Fibroblast of lung (primary cell): ENCODE results near the gene GSE1. TPM values are rescaled to one million over a fixed set of nuclear protein-coding genes. Genes with fewer than 3 reads are reported as not detected.

ENCODE experiments used
- DNase-seq, 2 donors: peaks; one replicate each; pipeline versions ENCODE4 v3.0.0 to v3.0.0-alpha.2; 2010; ENCODE audit warnings: low read depth in 2 of 2
- H2AFZ ChIP-seq: 2 replicates; pipeline ENCODE4 v1.5.1; 2012; ENCODE audit warnings: low read length, control low read depth, inconsistent platforms
- H3K27ac ChIP-seq: 2 replicates; pipeline ENCODE4 v1.5.1; 2011; ENCODE audit warnings: low read length, control low read depth; ENCODE audit not compliant: insufficient read depth
- H3K27me3 ChIP-seq: 2 replicates; pipeline ENCODE4 v1.5.1; 2011; ENCODE audit warnings: mild to moderate bottlenecking, low read length; ENCODE audit not compliant: control insufficient read depth, insufficient read depth
- H3K36me3 ChIP-seq: 2 replicates; pipeline ENCODE4 v1.5.1; 2011; ENCODE audit warnings: low read length; ENCODE audit not compliant: control insufficient read depth, insufficient read depth
- H3K4me1 ChIP-seq: 2 replicates; pipeline ENCODE4 v1.5.1; 2011; ENCODE audit warnings: low read length; ENCODE audit not compliant: control insufficient read depth, insufficient read depth; ENCODE audit errors: extremely low read depth
- H3K4me2 ChIP-seq: 2 replicates; pipeline ENCODE4 v1.5.1; 2011; ENCODE audit warnings: low read length, control low read depth; ENCODE audit not compliant: insufficient read depth; ENCODE audit errors: extremely low read depth
- H3K4me3 ChIP-seq, 4 experiments: fragments of 200-600 bp in 1 of 4; sonication (generic) in 1 of 4; replicated peaks in 1 of 4; 2 replicates each; pipeline ENCODE4 v1.5.1; 2011 to 2016; ENCODE audit warnings: low read length in 4 of 4, low read depth in 3 of 4, mild to moderate bottlenecking in 3 of 4, control low read depth in 2 of 4, inconsistent platforms in 1 of 4, mixed read lengths in 1 of 4; ENCODE audit not compliant: insufficient read depth in 1 of 4; ENCODE audit errors: control extremely low read depth in 1 of 4
- H3K79me2 ChIP-seq: 2 replicates; pipeline ENCODE4 v1.5.1; 2012; ENCODE audit warnings: mild to moderate bottlenecking, low read length, inconsistent platforms; ENCODE audit not compliant: control insufficient read depth, insufficient read depth
- H3K9ac ChIP-seq: 2 replicates; pipeline ENCODE4 v1.5.1; 2011; ENCODE audit warnings: mild to moderate bottlenecking, low read length, control low read depth; ENCODE audit not compliant: insufficient read depth
- H3K9me3 ChIP-seq: 2 replicates; pipeline ENCODE4 v1.5.1; 2012; ENCODE audit warnings: low read depth, low read length; ENCODE audit not compliant: control insufficient read depth, insufficient read depth
- H4K20me1 ChIP-seq: 2 replicates; pipeline ENCODE4 v1.5.1; 2011; ENCODE audit warnings: low read length; ENCODE audit not compliant: control insufficient read depth, insufficient read depth; ENCODE audit errors: extremely low read depth
- CTCF ChIP-seq, 2 donors: IDR thresholded peaks in 1 of 2; conservative IDR thresholded peaks in 1 of 2; 1 replicate in 1 of 2; 2 replicates in 1 of 2; pipeline ENCODE4 v1.5.1; 2011 to 2012; ENCODE audit warnings: low read length in 2 of 2, control low read depth in 1 of 2, inconsistent platforms in 1 of 2, low read depth in 1 of 2, mild to moderate bottlenecking in 1 of 2
- EZH2 ChIP-seq: IDR thresholded peaks from 2 replicates; pipeline ENCODE4 v1.5.1; 2012; ENCODE audit warnings: low read length, control low read depth, mild to moderate bottlenecking; ENCODE audit errors: missing control alignments
- polyA plus RNA-seq, 2 donors: library from polyadenylated mRNA; depleted of rRNA in 1 of 2; stranded (reverse) in 1 of 2; unstranded in 1 of 2; fragments of >200 nt; gene quantifications; 2 replicates each; pipeline ENCODE4 v1.2.1, GENCODE V29; 2011 to 2012; ENCODE audit warnings: missing spikeins in 1 of 2
- total RNA-seq: library from RNA; depleted of rRNA; stranded (reverse); fragments of >200 nt; gene quantifications from 2 replicates; pipeline ENCODE4 v1.2.1, GENCODE V29; 2014

Gene GSE1
- total and polyA plus RNA-seq, 2 donors (not counting 1 experiment from before 2014, with no cell fraction given): 11.0 to 35.7 TPM

DNA sequence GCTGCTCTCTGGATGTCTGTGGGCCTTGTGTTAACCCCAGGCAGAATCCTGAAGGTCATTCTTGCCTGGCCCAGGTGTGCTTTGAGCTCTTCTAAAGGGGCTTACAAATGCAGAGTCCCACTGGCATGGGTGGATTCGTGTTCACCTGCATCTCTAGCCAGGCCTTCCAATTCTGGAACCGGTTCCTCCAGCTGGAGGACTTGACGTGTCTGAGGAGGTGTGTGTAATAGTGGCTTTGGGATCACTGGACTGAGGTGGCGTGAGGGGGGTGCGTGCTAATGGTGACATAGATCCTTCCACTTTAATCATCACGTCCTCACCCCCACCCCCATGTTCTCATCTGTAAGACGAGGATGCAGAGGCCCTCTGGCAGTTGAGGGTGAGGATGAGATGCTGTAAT is 4.8 kb downstream of the GSE1 start:
- peaks cover 7% of the 10 kb centered on the region for H3K4me1 ChIP-seq
- H3K27ac ChIP-seq: no peak overlapping the region
- H3K4me3 ChIP-seq: no peak overlapping the region
- H3K4me2 ChIP-seq: no peak overlapping the region
- H3K27me3 ChIP-seq: no peaks in the 10 kb centered on the region
- no peaks in the 10 kb centered on the region for H3K36me3 ChIP-seq
- H2AFZ ChIP-seq: no peak overlapping the region
- H4K20me1 ChIP-seq: no peaks in the 10 kb centered on the region
- H3K79me2 ChIP-seq: peaks cover 17% of the 10 kb centered on the region
- no peak for TF ChIP-seq EZH2
- TF ChIP-seq CTCF (conservative IDR thresholded peaks at IDR 0.05 in 1 of 2, IDR thresholded peaks at IDR 0.05 in 1 of 2; ENCODE audit: low read depth in 1 of 2, low read length in 2 of 2): no peak
- no peaks in the 10 kb centered on the region for H3K9me3 ChIP-seq
- H3K9ac ChIP-seq: no peak overlapping the region
- DNase-seq: no peak

DNA sequence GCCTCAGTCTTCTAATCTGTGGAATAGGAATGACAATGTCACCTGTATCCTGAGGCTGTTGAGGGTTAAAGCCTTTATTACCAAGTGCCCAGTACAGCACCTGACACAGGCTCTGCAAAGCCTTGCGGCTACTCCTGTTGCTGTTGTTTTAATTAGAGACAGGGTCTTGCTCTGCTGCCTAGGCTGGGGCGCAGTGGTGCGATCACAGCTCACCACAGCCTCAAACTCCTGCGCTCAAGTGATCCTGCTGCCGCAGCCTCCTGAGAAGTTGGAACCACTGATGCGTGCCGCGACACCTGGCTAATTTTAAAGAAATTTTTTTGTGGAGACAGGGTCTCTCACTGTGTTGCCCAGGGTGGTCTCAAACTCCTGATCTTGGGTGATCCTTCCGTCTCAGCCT is 5.4 kb downstream of the GSE1 start:
- Histone ChIP-seq H3K4me1 (peaks cover 5% of the 10 kb centered on the region), H3K9me3 (no peaks in the 10 kb centered on the region), H2AFZ (no peak overlapping the region), H3K4me3 (no peak overlapping the region), H3K9ac (no peak overlapping the region), H3K36me3 (no peaks in the 10 kb centered on the region), H3K27me3 (no peaks in the 10 kb centered on the region), H3K79me2 (peaks cover 18% of the 10 kb centered on the region), H4K20me1 (no peaks in the 10 kb centered on the region), H3K27ac (no peak overlapping the region), H3K4me2 (no peak overlapping the region)
- no peak for DNase-seq
- no peak for TF ChIP-seq EZH2
- no peak for TF ChIP-seq CTCF (conservative IDR thresholded peaks at IDR 0.05 in 1 of 2, IDR thresholded peaks at IDR 0.05 in 1 of 2; ENCODE audit: low read depth in 1 of 2, low read length in 2 of 2)

- Histone ChIP-seq H3K4me1 (peaks cover 5% of the 10 kb centered on the region), H3K79me2 (peaks cover 18% of the 10 kb centered on the region), H3K36me3 (no peaks in the 10 kb centered on the region), H3K27ac (no peak overlapping the region), H4K20me1 (no peaks in the 10 kb centered on the region), H3K4me3 (no peak overlapping the region), H3K4me2 (no peak overlapping the region), H2AFZ (no peak overlapping the region), H3K27me3 (no peaks in the 10 kb centered on the region), H3K9ac (no peak overlapping the region), H3K9me3 (no peaks in the 10 kb centered on the region)
- TF ChIP-seq CTCF (conservative IDR thresholded peaks at IDR 0.05 in 1 of 2, IDR thresholded peaks at IDR 0.05 in 1 of 2; ENCODE audit: low read depth in 1 of 2, low read length in 2 of 2) (no peak), EZH2 (no peak)
- no peak for DNase-seq
Measured at GRCh38 chr16:85619101-85619891, 6.2 kb downstream of the GSE1 start.
